Activated naive CD4-positive, alpha-beta T cell treated with anti-CD3 and anti-CD28 coated beads, Interleukin-2, amount 50 U/mL, for 72 hours (primary cell): ENCODE measurements around the gene CCDC57. TPM values are rescaled to one million over a fixed set of nuclear protein-coding genes. Genes with fewer than 3 reads are reported as not detected.

Experiments used
- ATAC-seq, 2 donors: fragments of 150-1000 bp; cut with Tn5 transposase; 2 replicates each; pipeline ENCODE4 v1.10.0; 2021; ENCODE audit warnings: mild to moderate bottlenecking in 2 of 2, moderate library complexity in 2 of 2
- DNase-seq, 2 donors: peaks; one replicate each; pipeline ENCODE4 v3.0.0; 2021 to 2022; ENCODE audit warnings: low spot score in 2 of 2
- H3K27ac Mint-ChIP-seq, 2 donors: one replicate each; pipeline ENCODE4 v1.8.0; 2022; ENCODE audit warnings: mild to moderate bottlenecking in 2 of 2, mixed read lengths in 2 of 2
- H3K36me3 Mint-ChIP-seq, 2 donors: one replicate each; pipeline ENCODE4 v1.8.0; 2022; ENCODE audit warnings: mixed read lengths in 2 of 2
- H3K9me3 Mint-ChIP-seq, 2 donors: one replicate each; pipeline ENCODE4 v1.8.0; 2022; ENCODE audit warnings: mixed read lengths in 2 of 2
- total RNA-seq, 2 donors: library from RNA; stranded (reverse); gene quantifications; one replicate each; pipeline ENCODE4 v1.2.3, GENCODE V29; 2022

Gene CCDC57
- total RNA-seq, 2 donors from 2014 or later, result 34.6 to 51.3 TPM

GRCh38 chr17:82061047-82061925 is 151.4 kb downstream of the CCDC57 start:
- H3K9me3 Mint-ChIP-seq, result no peaks in the 10 kb centered on the region
- DNase-seq (no peak), ATAC-seq (no peak)
- H3K36me3 Mint-ChIP-seq, result peaks cover 0 to 3% of the 10 kb centered on the region in 2 donors
- H3K27ac Mint-ChIP-seq, result peak overlapping the region in 1 of 2 donors; percentile 75

- Mint-ChIP-seq H3K27ac (peak overlapping the region in 1 of 2 donors; percentile 75), H3K9me3 (no peaks in the 10 kb centered on the region), H3K36me3 (no peaks in the 10 kb centered on the region)
- ATAC-seq (no peak), DNase-seq (no peak)
These were observed 152.0 kb downstream of the CCDC57 start for GRCh38 chr17:82060614-82061013.

- Mint-ChIP-seq H3K9me3 (no peaks in the 10 kb centered on the region), H3K36me3 (no peaks in the 10 kb centered on the region), H3K27ac (peak overlapping the region in 1 of 2 donors; percentile 75)
- DNase-seq, result no peak
- no peak for ATAC-seq
These were observed 152.7 kb downstream of the CCDC57 start for GRCh38 chr17:82060001-82060380.

GRCh38 chr17:82059272-82060000 is 153.2 kb downstream of the CCDC57 start:
- ATAC-seq, result no peak
- H3K9me3 Mint-ChIP-seq, result no peaks in the 10 kb centered on the region
- DNase-seq, result no peak
- no peaks in the 10 kb centered on the region for H3K36me3 Mint-ChIP-seq
- H3K27ac Mint-ChIP-seq, result no peak overlapping the region

GRCh38 chr17:82058855-82059249 is 153.8 kb downstream of the CCDC57 start:
- Mint-ChIP-seq H3K36me3 (no peaks in the 10 kb centered on the region), H3K27ac (no peak overlapping the region), H3K9me3 (no peaks in the 10 kb centered on the region)
- DNase-seq (no peak), ATAC-seq (no peak)

- H3K9me3 Mint-ChIP-seq, result no peaks in the 10 kb centered on the region
- H3K27ac Mint-ChIP-seq, result no peak overlapping the region
These were observed 154.3 kb downstream of the CCDC57 start for GRCh38 chr17:82058230-82058854.

GRCh38 chr17:82056729-82057621 is 155.7 kb downstream of the CCDC57 start:
- DNase-seq, result no peak
- no peaks in the 10 kb centered on the region for H3K9me3 Mint-ChIP-seq
- no peak for ATAC-seq
- peak overlapping the region in 1 of 2 donors; percentile 15 for H3K27ac Mint-ChIP-seq
- no peaks in the 10 kb centered on the region for H3K36me3 Mint-ChIP-seq

More at GRCh38 chr17:82058230-82058854, 154.3 kb downstream of the CCDC57 start:
- H3K36me3 Mint-ChIP-seq, result no peaks in the 10 kb centered on the region
- DNase-seq, result no peak
- ATAC-seq, result no peak

GRCh38 chr17:82055965-82056728 is 156.5 kb downstream of the CCDC57 start:
- no peak for ATAC-seq
- no peak for DNase-seq
- H3K36me3 Mint-ChIP-seq, result no peaks in the 10 kb centered on the region
- no peak overlapping the region for H3K27ac Mint-ChIP-seq
- H3K9me3 Mint-ChIP-seq, result no peaks in the 10 kb centered on the region

GRCh38 chr17:82055023-82055964 is 157.3 kb downstream of the CCDC57 start:
- peak overlapping the region in 1 of 2 donors; percentile 90 for H3K27ac Mint-ChIP-seq

GRCh38 chr17:82054351-82055022 is 158.2 kb downstream of the CCDC57 start:
- H3K9me3 Mint-ChIP-seq, result no peaks in the 10 kb centered on the region

More at GRCh38 chr17:82055023-82055964, 157.3 kb downstream of the CCDC57 start:
- DNase-seq (no peak), ATAC-seq (no peak)
- Mint-ChIP-seq H3K36me3 (no peaks in the 10 kb centered on the region), H3K9me3 (no peaks in the 10 kb centered on the region)

GRCh38 chr17:82053556-82054263 is 158.9 kb downstream of the CCDC57 start:
- peak overlapping the region in 1 of 2 donors; percentile 51 for H3K27ac Mint-ChIP-seq
- no peak for ATAC-seq

More at GRCh38 chr17:82054351-82055022, 158.2 kb downstream of the CCDC57 start:
- ATAC-seq (no peak), DNase-seq (no peak)
- H3K27ac Mint-ChIP-seq, result peak overlapping the region in 1 of 2 donors; percentile 90
- no peaks in the 10 kb centered on the region for H3K36me3 Mint-ChIP-seq

GRCh38 chr17:82053130-82053529 is 159.5 kb downstream of the CCDC57 start:
- Mint-ChIP-seq H3K36me3 (no peaks in the 10 kb centered on the region), H3K27ac (peak overlapping the region in 1 of 2 donors; percentile 51), H3K9me3 (no peaks in the 10 kb centered on the region)
- ATAC-seq, result no peak
- DNase-seq, result no peak

More at GRCh38 chr17:82053556-82054263, 158.9 kb downstream of the CCDC57 start:
- Mint-ChIP-seq H3K36me3 (no peaks in the 10 kb centered on the region), H3K9me3 (no peaks in the 10 kb centered on the region)
- no peak for DNase-seq

GRCh38 chr17:82052638-82053059 is 160.0 kb downstream of the CCDC57 start:
- peak overlapping the region; percentile 51 to 55 for H3K27ac Mint-ChIP-seq
- no peaks in the 10 kb centered on the region for H3K9me3 Mint-ChIP-seq
- ATAC-seq (no peak), DNase-seq (no peak)
- no peaks in the 10 kb centered on the region for H3K36me3 Mint-ChIP-seq
